D721Med (cell line): ENCODE data around the gene SEMA4G.
A peak's percentile ranks its signal among the peaks of the same experiment; 100 is the strongest.

ENCODE experiments used
- DNase-seq: peaks from one replicate; pipeline ENCODE4 v3.0.0; 2011; ENCODE audit warnings: low spot score; ENCODE audit not compliant: insufficient read length
- FAIRE-seq: peaks from 2 replicates; lab custom pipeline; 2011; peaks lifted over from hg19 to GRCh38; lab: Jason Lieb, UNC
- TF ChIP-seq, protein P1 (sequence below): IDR thresholded peaks from 2 replicates; pipeline ENCODE4 v1.5.1; 2012; ENCODE audit warnings: mild to moderate bottlenecking, control low read depth; ENCODE audit not compliant: insufficient read depth; ENCODE audit errors: missing control alignments

The SEMA4G gene, protein sequence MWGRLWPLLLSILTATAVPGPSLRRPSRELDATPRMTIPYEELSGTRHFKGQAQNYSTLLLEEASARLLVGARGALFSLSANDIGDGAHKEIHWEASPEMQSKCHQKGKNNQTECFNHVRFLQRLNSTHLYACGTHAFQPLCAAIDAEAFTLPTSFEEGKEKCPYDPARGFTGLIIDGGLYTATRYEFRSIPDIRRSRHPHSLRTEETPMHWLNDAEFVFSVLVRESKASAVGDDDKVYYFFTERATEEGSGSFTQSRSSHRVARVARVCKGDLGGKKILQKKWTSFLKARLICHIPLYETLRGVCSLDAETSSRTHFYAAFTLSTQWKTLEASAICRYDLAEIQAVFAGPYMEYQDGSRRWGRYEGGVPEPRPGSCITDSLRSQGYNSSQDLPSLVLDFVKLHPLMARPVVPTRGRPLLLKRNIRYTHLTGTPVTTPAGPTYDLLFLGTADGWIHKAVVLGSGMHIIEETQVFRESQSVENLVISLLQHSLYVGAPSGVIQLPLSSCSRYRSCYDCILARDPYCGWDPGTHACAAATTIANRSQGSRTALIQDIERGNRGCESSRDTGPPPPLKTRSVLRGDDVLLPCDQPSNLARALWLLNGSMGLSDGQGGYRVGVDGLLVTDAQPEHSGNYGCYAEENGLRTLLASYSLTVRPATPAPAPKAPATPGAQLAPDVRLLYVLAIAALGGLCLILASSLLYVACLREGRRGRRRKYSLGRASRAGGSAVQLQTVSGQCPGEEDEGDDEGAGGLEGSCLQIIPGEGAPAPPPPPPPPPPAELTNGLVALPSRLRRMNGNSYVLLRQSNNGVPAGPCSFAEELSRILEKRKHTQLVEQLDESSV

DNA sequence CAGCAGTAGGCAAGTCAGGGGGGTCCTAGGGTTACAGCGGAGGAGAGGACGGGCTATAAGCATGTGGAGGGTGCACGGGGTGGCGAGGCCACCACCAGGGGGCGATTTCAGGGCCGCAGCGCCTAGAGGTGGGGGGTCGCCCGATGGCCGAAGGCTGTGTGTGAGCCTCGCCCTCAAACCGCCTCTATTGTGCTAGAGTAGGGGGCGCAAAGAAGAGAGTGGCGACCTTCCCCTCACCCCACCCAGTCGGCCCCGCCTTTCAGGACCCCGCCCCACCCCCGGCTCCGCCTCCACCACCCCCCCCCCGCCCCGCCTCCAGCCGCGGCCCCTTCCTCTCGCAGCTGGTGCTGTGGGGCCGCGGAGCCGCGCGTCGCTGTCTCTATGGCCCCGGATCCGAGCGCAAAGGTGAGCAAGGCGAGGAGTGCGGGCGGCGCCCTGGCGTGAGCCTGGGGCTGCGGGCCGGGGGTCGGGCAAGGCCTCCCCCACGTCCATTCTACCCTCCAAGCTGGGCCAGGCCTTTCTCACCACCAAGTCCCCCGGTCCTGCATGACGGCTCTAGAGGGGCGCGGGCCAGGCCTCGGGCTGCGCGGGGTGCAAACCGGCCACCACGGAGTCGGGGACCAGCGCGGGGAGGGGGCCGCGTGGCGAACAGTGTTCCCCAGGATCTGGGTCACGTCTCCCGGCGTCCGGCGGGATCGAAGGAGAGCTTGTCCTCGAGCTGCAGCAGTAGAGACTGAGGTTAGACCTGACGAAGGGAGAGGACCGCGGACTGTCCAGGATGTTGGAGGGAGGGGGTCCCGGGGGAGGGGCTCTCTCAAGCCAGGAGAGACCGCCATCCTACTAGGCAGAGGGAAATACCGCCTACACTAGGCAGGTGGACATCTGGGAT lies at the start of gene SEMA4G:
Gene SEMA4G, plus strand, starts transcription at position 318 of the 889 bp plus-strand sequence. CDS start 3,409 bp downstream, outside the sequence.
- TF ChIP-seq, protein P1, sequence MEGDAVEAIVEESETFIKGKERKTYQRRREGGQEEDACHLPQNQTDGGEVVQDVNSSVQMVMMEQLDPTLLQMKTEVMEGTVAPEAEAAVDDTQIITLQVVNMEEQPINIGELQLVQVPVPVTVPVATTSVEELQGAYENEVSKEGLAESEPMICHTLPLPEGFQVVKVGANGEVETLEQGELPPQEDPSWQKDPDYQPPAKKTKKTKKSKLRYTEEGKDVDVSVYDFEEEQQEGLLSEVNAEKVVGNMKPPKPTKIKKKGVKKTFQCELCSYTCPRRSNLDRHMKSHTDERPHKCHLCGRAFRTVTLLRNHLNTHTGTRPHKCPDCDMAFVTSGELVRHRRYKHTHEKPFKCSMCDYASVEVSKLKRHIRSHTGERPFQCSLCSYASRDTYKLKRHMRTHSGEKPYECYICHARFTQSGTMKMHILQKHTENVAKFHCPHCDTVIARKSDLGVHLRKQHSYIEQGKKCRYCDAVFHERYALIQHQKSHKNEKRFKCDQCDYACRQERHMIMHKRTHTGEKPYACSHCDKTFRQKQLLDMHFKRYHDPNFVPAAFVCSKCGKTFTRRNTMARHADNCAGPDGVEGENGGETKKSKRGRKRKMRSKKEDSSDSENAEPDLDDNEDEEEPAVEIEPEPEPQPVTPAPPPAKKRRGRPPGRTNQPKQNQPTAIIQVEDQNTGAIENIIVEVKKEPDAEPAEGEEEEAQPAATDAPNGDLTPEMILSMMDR, result peak; percentile 34
- FAIRE-seq (no peak), DNase-seq (peak; percentile 78)

DNA sequence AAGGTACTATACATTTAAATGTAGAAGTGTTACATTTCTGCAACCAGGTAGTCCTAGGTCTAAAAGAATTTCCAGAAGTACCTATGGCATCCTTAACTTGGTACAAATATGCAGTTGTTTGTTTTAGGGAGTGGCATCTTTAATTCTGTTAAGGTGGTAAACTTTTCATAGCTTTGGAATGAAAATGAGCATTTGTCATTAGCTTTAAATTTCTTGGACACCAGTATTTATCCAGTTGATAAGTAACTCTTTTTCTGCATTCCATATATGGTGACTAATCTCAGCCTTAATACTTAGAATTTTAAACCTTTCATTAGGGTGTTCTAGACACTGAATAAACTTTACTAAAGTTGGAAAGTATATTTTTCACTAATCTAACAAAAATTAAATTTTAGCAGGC lies 45.7 kb upstream of the SEMA4G start:
- FAIRE-seq (no peak), DNase-seq (no peak)
- TF ChIP-seq, protein P1, result no peak

DNA sequence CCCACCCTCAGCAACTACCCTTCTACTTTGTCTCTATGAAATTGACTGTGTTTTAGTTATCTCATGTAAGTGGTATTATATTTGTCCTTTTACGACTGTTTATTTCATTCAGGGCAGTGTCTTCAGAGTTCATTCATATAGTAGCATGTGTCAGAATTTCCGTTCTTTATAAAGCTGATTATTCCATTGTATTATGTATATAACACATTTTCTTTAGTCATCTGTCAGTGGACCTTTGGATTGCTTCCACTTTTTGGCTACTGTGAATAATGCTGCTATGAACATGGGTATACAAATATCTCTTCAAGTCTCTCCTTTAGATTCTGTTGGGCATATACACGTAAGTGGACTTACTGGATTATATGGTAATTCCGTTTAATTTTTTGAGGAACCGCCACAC lies 42.0 kb upstream of the SEMA4G start:
- no peak for DNase-seq
- TF ChIP-seq, protein P1, result no peak
- no peak for FAIRE-seq

DNA sequence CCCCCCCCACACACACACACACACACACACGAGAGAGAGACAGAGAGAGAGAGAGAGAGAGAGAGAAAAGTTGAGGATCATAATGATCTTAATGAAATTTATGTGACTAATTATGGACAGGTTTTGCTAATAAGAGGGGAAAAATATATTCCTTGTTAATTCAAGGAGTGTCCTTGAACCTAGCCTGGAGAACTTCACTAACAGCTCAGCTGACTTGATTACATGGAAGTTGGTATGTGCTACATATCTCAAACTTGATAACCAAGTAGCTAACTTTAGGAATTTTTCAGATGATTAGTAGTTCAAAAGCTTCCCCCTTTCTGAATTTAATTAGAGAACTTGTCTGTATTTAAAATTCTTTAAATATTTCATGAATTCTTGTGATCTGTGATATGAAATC lies 41.3 kb upstream of the SEMA4G start:
- TF ChIP-seq, protein P1, result no peak
- FAIRE-seq (no peak), DNase-seq (no peak)

DNA sequence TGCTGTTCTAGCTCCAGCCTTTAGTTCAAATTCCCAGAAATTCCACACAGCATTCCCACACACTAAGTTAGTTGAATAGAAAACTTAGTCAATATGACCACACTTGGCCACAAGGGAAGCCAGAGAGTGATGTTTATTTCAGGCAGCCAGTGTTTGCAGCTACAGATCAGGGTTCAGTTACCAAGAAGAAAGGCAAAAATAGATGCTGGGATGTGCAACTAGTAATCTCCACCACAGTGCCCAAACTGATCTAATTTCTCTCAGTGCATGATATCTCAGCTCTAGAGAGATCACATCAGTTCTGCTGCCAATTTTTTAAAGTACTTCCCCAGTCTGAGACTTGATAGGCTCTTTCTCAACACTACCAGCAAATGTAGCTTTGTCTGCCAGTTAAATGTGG lies 38.9 kb upstream of the SEMA4G start:
- FAIRE-seq, result peak; percentile 48
- no peak for DNase-seq
- TF ChIP-seq, protein P1, result peak; percentile 3

DNA sequence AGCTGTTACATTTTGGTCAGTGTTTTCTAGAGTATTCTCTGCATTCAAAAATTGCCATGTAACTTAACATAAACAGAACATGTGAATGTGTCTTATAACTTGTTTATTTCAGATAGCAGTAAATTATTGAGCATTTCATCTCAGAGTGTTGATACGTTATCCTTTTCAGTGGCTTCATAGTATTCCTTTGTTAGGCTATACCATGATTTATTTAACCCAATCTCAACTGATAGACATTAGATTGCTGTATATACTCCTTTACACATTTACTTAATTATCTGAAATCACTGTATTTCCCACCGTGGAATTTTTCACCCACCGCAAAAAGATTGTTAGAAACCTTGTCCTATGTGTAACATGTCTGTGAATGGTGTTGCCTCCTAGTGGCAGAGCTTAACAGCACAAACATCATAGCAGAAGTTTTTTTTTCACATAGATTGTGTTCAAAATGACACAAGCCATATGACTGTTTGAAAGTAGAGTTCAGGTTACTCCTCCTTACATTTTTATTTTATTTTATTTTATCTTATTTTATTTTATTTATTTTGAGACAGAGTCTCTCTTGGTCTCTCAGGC lies 35.1 kb upstream of the SEMA4G start:
- FAIRE-seq, result peak; percentile 70
- TF ChIP-seq, protein P1, result peak; percentile 39
- DNase-seq, result no peak
